DMS114 treated with DMSO at 0.1 percent for 48 hours (cell line): Measurements from ENCODE around the gene SBK2.

ENCODE experiments used
- DNase-seq: peaks from one replicate; lab custom pipeline; 2025; ENCODE audit not compliant: unreplicated experiment; lab: John Stamatoyannopoulos, UW

SBK2 gene

GRCh38 chr19:55554741-55555152 is 17.8 kb upstream of the SBK2 start:
- DNase-seq: no peak

GRCh38 chr19:55554302-55554701 is 17.4 kb upstream of the SBK2 start:
- DNase-seq: no peak

GRCh38 chr19:55553217-55554182 is 16.6 kb upstream of the SBK2 start:
- no peak for DNase-seq

- DNase-seq: no peak
Observed at GRCh38 chr19:55552620-55553019, 15.7 kb upstream of the SBK2 start.

GRCh38 chr19:55552206-55552605 is 15.3 kb upstream of the SBK2 start:
- no peak for DNase-seq

GRCh38 chr19:55550321-55550650 is 13.4 kb upstream of the SBK2 start:
- no peak for DNase-seq

DNA sequence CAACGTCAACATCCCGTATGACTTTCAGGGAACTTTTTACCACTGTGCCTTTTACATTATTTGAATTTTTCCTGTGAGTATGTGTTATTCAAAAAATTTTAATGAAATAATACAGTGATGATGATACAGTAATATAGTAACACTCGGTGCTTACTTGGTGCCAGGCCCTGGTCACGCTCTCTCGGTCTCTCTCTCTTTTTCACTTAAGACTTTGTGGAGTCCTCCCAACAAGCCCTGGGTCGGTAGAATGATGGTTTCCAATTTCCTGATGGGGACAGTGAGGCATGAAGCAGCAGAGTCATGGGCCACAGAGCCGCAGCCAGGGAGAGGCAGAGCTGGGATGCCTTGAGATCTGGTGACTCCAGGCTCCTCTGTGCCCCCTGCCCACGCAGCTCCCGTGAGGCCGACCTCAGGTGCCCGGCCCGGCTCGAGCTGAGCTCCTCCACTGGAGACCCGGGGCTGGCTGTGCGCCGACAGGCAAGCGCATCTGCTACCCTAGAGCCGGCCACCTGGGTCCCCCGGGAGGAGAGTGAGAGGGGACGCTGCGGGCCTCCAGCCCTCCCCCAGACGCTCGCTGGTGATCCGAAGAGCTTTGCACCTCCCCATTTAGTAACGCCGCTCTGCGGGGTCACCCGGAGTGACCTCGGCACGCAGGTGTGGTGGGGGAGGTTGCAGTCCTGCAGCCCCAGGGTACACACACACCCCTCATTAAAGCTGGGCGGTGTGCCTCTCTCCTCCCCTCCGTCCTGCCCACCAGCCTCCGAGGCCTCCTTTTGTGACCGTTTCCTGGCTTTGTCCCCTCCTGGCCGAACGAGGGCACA is 12.8 kb upstream of the SBK2 start:
- DNase-seq: no peak

DNA sequence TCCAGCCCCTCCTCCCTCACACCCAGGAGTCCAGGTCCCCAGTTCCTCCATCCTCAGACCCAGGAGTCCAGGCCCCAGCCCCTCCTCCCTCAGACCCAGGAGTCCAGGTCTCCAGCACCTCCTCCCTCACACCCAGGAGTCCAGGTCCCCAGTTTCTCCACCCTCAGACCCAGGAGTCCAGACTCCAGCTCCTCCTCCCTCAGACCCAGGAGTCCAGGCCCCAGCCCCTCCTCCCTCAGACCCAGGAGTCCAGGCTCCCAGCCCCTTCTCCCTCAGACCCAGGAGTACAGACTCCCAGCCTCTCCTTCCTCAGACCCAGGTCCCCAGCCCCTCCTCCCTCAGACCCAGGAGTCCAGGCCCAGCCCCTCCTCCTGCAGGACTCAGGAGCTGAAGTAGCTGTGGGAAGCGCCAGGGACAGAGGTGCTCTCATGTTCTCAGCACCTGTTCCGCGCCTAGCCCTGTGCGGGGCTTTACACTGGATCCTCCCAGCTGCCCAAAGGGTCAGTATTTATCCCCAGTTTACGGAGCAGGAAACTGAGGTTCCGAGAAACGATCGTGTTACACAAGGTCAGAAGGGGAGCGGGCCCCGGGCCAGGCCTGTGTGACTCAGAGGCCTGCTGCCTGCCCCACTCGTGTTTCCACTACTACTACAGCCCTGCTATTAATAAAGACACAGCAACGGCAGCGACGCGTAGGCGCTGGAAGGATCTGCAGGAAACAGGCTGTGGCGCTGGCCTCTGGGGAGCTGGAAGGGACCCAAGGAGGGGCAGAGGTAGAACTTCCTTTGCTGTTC is 10.1 kb upstream of the SBK2 start:
- DNase-seq: no peak

DNA sequence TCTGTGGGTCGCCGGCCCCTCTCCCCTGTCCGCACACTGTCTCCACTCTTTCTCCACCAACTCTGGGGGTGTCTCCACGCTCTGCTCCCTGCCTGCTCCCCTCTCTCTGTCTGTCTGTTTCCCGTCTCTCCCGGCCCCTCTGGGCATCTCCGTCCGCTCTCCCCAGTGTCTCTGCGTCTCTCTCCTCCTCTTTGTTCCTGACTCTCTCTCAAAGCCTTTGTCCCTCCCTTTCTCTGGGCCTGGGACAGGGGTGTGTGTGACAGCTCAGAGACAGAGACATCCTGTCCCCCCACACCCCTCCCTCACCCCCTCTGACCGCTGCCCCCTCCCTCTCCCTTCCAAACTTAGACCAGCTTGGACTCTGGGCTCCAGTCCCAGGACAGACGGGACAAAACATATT is 9.1 kb upstream of the SBK2 start:
- DNase-seq: no peak

DNA sequence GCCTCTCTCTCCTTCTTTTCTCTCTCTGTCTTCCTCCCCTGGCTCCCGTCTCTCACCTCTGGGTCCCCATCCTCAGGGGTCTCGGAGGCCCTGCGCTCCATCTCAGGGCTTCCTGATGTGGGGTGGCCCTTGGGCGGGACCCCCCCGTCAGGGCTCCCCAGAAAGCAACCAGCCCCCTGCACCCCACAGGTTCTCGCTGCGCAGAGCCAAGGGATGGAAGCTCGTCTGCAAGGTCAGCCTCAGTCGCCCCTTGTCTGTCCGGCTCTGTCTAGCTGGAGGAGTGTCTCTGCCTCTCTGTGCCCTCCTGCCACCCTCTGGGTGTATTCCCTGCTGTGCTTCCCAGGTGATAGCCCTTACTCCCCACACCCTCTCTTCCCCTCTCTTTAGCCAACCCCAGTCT is 8.5 kb upstream of the SBK2 start, which contains the start of gene SBK3:
TSS of gene SBK3 (minus strand) at position 101 of the 400 bp plus-strand sequence. CDS start at position 101, 0 bp downstream.
- DNase-seq: no peak

GRCh38 chr19:55544776-55545439 is 8.0 kb upstream of the SBK2 start:
- no peak for DNase-seq

GRCh38 chr19:55544014-55544413 is 7.1 kb upstream of the SBK2 start:
- no peak for DNase-seq

- DNase-seq: no peak
Observed at GRCh38 chr19:55543567-55543966, 6.6 kb upstream of the SBK2 start.

- DNase-seq: no peak
Observed at GRCh38 chr19:55542292-55542855, 5.4 kb upstream of the SBK2 start.

DNA sequence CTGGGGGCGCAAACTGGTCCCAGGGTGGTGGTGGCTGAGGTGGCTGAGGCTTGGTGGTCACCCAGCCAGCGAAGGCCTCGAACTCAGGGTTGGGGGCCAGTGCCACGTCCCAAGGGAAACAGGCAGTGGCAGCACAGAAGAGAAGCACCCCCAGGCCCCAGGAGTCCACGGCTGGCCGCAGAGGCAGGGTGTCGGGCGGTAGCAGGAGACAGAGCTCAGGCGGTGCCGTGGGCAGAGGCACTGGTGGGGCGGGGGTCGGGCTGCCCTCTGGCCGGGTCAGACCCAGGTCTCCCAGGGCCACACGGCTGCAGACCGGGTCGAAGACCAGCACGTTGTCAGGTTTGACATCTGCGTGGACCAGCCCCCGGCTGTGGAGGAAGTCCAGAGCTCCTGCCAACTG is 4.2 kb upstream of the SBK2 start:
- no peak for DNase-seq

- no peak for DNase-seq
Observed at GRCh38 chr19:55540619-55541018, 3.7 kb upstream of the SBK2 start.

DNA sequence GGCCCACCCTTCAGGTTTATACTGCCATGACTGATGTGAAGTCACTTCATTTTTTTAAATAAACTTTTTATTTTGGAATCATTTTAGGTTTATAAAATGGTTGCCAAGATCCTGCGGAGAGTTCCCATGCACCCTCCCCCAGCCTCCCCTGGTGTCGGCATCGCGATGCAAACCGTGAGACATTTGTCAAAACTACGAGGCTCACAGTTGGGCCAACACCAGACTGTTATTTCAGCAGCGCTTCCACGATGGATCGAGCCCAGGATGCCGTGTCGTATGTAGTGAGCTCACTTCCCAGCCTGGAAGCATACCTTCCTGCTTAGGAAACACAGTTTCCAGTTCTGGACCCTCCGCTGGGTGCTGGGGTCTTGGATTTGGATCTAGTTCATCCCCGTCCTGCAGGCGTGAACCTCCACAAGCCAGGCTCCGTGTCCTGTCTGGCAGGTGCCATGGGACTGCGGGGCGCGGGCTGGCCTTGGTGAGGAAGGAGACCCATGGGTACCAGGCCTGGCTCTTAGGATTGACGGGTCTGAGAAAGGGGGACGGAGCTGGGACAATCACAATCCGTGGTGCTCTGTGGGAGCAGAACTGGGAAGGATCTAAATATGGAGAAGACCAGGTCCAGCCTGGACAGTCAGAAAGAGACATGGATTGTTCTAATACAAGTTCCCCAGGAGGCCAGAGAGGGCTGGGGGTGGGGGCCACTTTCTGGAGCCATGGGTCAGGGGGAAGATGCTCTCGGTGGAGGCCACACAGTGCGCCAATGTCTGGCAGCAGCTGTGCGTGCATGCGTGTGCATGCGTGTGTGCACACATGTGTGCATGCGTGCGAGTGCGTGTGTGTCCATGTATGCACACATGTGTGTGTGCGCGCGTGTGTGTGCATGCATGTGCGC is 2.4 kb upstream of the SBK2 start:
- DNase-seq: no peak

DNA sequence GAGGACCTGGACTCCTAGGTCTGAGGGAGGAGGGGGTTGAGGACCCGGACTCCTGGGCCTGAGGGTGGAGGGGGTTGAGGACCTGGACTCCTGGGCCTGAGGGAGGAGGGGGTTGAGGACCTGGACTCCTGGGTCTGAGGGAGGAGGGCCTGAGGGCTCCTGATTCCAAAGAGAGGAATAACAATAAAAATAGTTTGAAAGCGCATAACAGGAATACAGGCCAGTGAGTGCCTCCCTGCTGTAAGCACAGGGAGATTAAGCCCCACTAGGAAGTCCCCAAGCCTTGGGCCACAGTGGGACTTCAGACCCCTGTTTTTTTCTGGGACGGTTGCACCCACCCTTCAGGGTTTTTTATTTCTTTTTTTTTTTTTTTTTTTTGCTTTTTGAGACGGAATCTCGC is 1.2 kb upstream of the SBK2 start:
- DNase-seq: no peak

- no peak for DNase-seq
Observed at GRCh38 chr19:55537741-55538111, 793 bp upstream of the SBK2 start.
